B cell (primary cell): ENCODE data around the gene PNMA6A. TPM values are rescaled to one million over a fixed set of nuclear protein-coding genes. Genes with fewer than 3 reads are reported as not detected.

Experiments used
- ATAC-seq: fragments of 200-7000 bp; cut with Tn5 transposase; one replicate; pipeline ENCODE4 v1.10.0; 2021; ENCODE audit warnings: low read depth, mild to moderate bottlenecking, moderate number of reproducible peaks, moderate library complexity
- CTCF ChIA-PET: fragments of 350-600 bp; sonication (Branson Sonifier 250); formaldehyde crosslinking; loops from one replicate; lab custom pipeline; 2021; ENCODE audit warnings: antibody characterized with exemption, inconsistent platforms; lab: Charles Lee
- POLR2A ChIA-PET: fragments of 350-600 bp; sonication (Branson Sonifier 250); formaldehyde crosslinking; loops from one replicate; lab custom pipeline; 2021; ENCODE audit warnings: antibody characterized with exemption; lab: Charles Lee
- DNase-seq: peaks from one replicate; pipeline ENCODE4 v3.0.0; 2013
- H2AFZ ChIP-seq: 2 replicates; pipeline ENCODE4 v1.6.1; 2012; ENCODE audit warnings: mild to moderate bottlenecking, low read depth, low read length; ENCODE audit not compliant: insufficient read depth, poor library complexity, severe bottlenecking
- H3K27ac ChIP-seq, 2 donors: 1 replicate in 1 of 2; 2 replicates in 1 of 2; pipeline ENCODE4 v1.5.1; 2012 to 2013; ENCODE audit warnings: low read length in 2 of 2, mild to moderate bottlenecking in 2 of 2, moderate library complexity in 1 of 2
- H3K27me3 ChIP-seq, 4 experiments: fragments of 200-600 bp in 1 of 4; sonication (generic) in 1 of 4; replicated peaks in 1 of 4; 1 replicate in 2 of 4; 2 replicates in 2 of 4; pipeline versions ENCODE4 v1.6.1 to v1.7.0; 2013 to 2016; ENCODE audit warnings: low read length in 3 of 4, mild to moderate bottlenecking in 2 of 4, mixed read lengths in 1 of 4, moderate library complexity in 1 of 4; ENCODE audit not compliant: insufficient read depth in 4 of 4, control insufficient read depth in 3 of 4; ENCODE audit errors: control extremely low read depth in 1 of 4
- H3K36me3 ChIP-seq, 2 experiments: replicated peaks in 1 of 2; 1 replicate in 1 of 2; 2 replicates in 1 of 2; pipeline versions ENCODE4 v1.6.1 to v1.7.1; 2013; ENCODE audit warnings: low read length in 1 of 2; ENCODE audit not compliant: insufficient read depth in 2 of 2, control insufficient read depth in 1 of 2; ENCODE audit errors: control extremely low read depth in 1 of 2, extremely low read depth in 1 of 2
- H3K4me1 ChIP-seq, 2 donors: fragments of 200-600 bp in 1 of 2; sonication (generic) in 1 of 2; 1 replicate in 1 of 2; 2 replicates in 1 of 2; pipeline versions ENCODE4 v1.5.1 to v1.6.1; 2013 to 2017; ENCODE audit warnings: low read length in 2 of 2; ENCODE audit not compliant: control insufficient read depth in 2 of 2, insufficient read depth in 2 of 2
- H3K4me2 ChIP-seq: replicated peaks from 2 replicates; pipeline ENCODE3; 2012; ENCODE audit warnings: mild to moderate bottlenecking, low read depth, low read length; ENCODE audit not compliant: poor library complexity, severe bottlenecking
- H3K4me3 ChIP-seq, 5 experiments: fragments of 200-600 bp in 1 of 5; sonication (generic) in 1 of 5; 1 replicate in 3 of 5; 2 replicates in 2 of 5; pipeline versions ENCODE4 v1.5.1 to v1.7.0; 2011 to 2016; ENCODE audit warnings: low read length in 4 of 5, mild to moderate bottlenecking in 4 of 5, low read depth in 2 of 5, control low read depth in 1 of 5, moderate library complexity in 1 of 5; ENCODE audit not compliant: insufficient read depth in 1 of 5; ENCODE audit errors: control extremely low read depth in 1 of 5, extremely low read depth in 1 of 5
- H3K79me2 ChIP-seq: fragments of 200-600 bp; sonication (generic); one replicate; pipeline ENCODE4 v1.6.0; 2016; ENCODE audit warnings: low read length; ENCODE audit not compliant: control insufficient read depth, insufficient read depth
- H3K9ac ChIP-seq: fragments of 200-600 bp; sonication (generic); 2 replicates; pipeline ENCODE4 v1.6.1; 2017; ENCODE audit warnings: mild to moderate bottlenecking, low read length, moderate library complexity
- H3K9me3 ChIP-seq, 3 donors: one replicate each; pipeline versions ENCODE4 v1.6.1 to v1.7.1; 2013; ENCODE audit warnings: low read length in 2 of 3; ENCODE audit not compliant: control insufficient read depth in 2 of 3, insufficient read depth in 1 of 3; ENCODE audit errors: control extremely low read depth in 1 of 3
- H4K20me1 ChIP-seq: 2 replicates; pipeline ENCODE4 v1.6.0; 2012; ENCODE audit warnings: mild to moderate bottlenecking, low read length; ENCODE audit not compliant: insufficient read depth, control insufficient read depth, poor library complexity, severe bottlenecking
- H3K27ac Mint-ChIP-seq: one replicate; pipeline ENCODE4 v1.8.0; 2021; ENCODE audit warnings: mixed read lengths
- H3K27me3 Mint-ChIP-seq: one replicate; pipeline ENCODE4 v1.8.0; 2021; ENCODE audit warnings: mixed read lengths
- H3K4me1 Mint-ChIP-seq: one replicate; pipeline ENCODE4 v1.8.0; 2021; ENCODE audit warnings: mixed read lengths
- H3K4me3 Mint-ChIP-seq: one replicate; pipeline ENCODE4 v1.8.0; 2021; ENCODE audit warnings: mixed read lengths
- H3K9me3 Mint-ChIP-seq: one replicate; pipeline ENCODE4 v1.8.0; 2022; ENCODE audit warnings: mixed read lengths; ENCODE audit not compliant: insufficient read depth
- EZH2 ChIP-seq: IDR thresholded peaks from 2 replicates; pipeline ENCODE4 v1.6.1; 2012; ENCODE audit warnings: borderline replicate concordance, low read depth, mild to moderate bottlenecking, moderate library complexity, low read length; ENCODE audit not compliant: insufficient read depth, poor library complexity, severe bottlenecking
- WGBS: methylation state at CpG from one replicate; pipeline ENCODE4 v1.1.5; 2013; ENCODE audit warnings: missing lambda C conversion rate; ENCODE audit not compliant: insufficient coverage; 5-methylcytosine and 5-hydroxymethylcytosine counted together
- intact Hi-C: fragments of 100-400 bp; cut with micrococcal nuclease; formaldehyde crosslinking; loops from one replicate; pipeline ENCODE4 v1.10.0; 2022
- polyA plus RNA-seq: library from polyadenylated mRNA; depleted of rRNA; stranded (reverse); fragments of >200 nt; gene quantifications from 2 replicates; pipeline ENCODE4 v1.2.3, GENCODE V29; 2012
- total RNA-seq, 2 donors: library from RNA; stranded (reverse); fragments of 120-200 nt in 1 of 2; gene quantifications; 1 replicate in 1 of 2; 2 replicates in 1 of 2; pipeline versions ENCODE4 v1.2.3 to v1.2.4, GENCODE V29; 2013 to 2022
- TF ChIP-seq, protein P1 (sequence below): fragments of 200-600 bp; IDR thresholded peaks from one replicate; pipeline ENCODE4 v1.8.0; 2022; ENCODE audit warnings: antibody characterized with exemption, mild to moderate bottlenecking

The PNMA6A gene
- total and polyA plus RNA-seq, 2 donors (not counting 1 experiment from before 2014, with no cell fraction given): 0.12 to 0.20 TPM

DNA sequence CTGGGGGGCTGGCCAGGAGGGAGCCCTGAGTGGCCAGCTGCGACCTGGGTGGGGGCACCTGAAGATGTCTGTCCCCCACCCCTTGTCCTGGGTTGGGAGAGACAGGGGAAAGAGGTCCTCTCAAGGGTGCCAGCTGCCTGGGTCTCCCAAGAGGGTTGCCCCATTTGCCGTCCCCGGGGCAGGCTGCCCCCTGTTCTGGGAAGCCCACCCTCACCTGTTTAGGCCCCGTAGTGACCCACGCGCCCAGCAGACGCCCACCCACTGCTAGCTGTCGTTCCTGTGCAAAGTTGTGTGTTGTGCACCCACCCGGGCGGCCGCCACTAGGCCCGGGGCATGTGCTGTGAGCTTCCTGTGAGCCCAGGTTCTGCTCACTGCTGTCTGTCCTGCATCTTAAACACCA lies 41.5 kb upstream of the PNMA6A start:
- no peak overlapping the region for H3K4me2 ChIP-seq
- no peaks in the 10 kb centered on the region for H4K20me1 ChIP-seq
- no peak for ATAC-seq
- no peak overlapping the region for H3K4me3 ChIP-seq
- H3K4me1 ChIP-seq: peaks cover 0 to 13% of the 10 kb centered on the region in 2 donors
- no peak overlapping the region for H3K27ac ChIP-seq
- no peaks in the 10 kb centered on the region for H3K36me3 ChIP-seq
- Mint-ChIP-seq H3K9me3 (no peaks in the 10 kb centered on the region), H3K27ac (no peak overlapping the region), H3K27me3 (no peaks in the 10 kb centered on the region), H3K4me1 (peaks cover 11% of the 10 kb centered on the region), H3K4me3 (no peak overlapping the region)
- no peaks in the 10 kb centered on the region for H3K79me2 ChIP-seq
- peaks cover 0 to 6% (median 0%) of the 10 kb centered on the region in 3 donors for H3K9me3 ChIP-seq
- intact Hi-C loops: no loop called here
- no peak overlapping the region for H3K9ac ChIP-seq
- 99% methylated on average over 10 of the region's 12 CpGs for WGBS
- POLR2A ChIA-PET: interaction anchor here (0.6 kb wide), 1 partner anchor 89 kb away, joined by 3 read pairs; no protein-coding TSS in a partner anchor
- CTCF ChIA-PET: interaction anchor here (3.6 kb wide), 1 partner anchor 638 kb away, joined by 20 read pairs; no protein-coding TSS in a partner anchor
- no peaks in the 10 kb centered on the region for H3K27me3 ChIP-seq
- H2AFZ ChIP-seq: no peak overlapping the region
- TF ChIP-seq, protein P1, sequence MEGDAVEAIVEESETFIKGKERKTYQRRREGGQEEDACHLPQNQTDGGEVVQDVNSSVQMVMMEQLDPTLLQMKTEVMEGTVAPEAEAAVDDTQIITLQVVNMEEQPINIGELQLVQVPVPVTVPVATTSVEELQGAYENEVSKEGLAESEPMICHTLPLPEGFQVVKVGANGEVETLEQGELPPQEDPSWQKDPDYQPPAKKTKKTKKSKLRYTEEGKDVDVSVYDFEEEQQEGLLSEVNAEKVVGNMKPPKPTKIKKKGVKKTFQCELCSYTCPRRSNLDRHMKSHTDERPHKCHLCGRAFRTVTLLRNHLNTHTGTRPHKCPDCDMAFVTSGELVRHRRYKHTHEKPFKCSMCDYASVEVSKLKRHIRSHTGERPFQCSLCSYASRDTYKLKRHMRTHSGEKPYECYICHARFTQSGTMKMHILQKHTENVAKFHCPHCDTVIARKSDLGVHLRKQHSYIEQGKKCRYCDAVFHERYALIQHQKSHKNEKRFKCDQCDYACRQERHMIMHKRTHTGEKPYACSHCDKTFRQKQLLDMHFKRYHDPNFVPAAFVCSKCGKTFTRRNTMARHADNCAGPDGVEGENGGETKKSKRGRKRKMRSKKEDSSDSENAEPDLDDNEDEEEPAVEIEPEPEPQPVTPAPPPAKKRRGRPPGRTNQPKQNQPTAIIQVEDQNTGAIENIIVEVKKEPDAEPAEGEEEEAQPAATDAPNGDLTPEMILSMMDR: no peak
- TF ChIP-seq EZH2: no peak
- DNase-seq: no peak

DNA sequence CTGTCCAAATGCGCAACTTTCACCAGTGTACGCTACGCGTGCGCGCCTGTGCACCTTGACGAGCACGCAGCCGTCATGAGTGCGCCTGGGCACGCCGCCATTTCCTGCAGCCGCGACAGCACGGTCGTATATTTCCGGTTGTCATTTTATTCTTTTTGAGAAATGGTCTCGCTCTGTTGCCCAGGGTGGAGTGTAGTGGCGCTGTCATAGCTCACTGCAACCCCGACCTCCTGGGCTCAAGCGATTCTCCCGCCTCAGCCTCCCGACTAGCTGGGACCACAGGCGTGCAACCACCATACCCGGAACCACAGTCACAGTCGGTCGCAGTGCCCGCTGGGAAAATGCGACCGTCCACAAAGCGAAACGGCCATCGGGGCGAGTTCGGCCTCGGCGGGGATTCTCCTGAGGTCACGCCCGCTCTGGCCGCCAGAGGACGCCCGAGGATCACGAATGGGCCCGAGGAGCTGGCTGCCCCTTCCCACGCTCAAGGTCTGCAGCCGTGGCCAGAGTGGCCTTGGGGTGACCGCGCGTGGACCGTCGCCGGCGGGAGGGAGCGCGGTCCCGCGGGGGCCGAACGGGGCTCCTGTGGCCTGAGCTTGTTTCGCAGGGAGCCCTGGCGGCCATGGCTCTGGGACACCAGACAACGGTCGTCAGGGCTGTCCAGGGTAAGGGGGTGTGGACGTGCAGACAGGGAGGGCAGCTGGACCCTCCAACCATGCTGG lies 39.7 kb upstream of the PNMA6A start:
- Mint-ChIP-seq H3K4me1 (peaks cover 11% of the 10 kb centered on the region), H3K27me3 (no peaks in the 10 kb centered on the region), H3K27ac (peak overlapping the region; percentile 96), H3K9me3 (no peaks in the 10 kb centered on the region), H3K4me3 (peak overlapping the region; percentile 93)
- POLR2A ChIA-PET: interaction anchor here (1.0 kb wide), 1 partner anchor 91 kb away, joined by 4 read pairs; no protein-coding TSS in a partner anchor
- H3K27ac ChIP-seq: peak overlapping the region; percentile 47 to 58
- H3K4me3 ChIP-seq: peak overlapping the region in 4 of 5 experiments; percentile 40 to 67 (median 56)
- peak overlapping the region; percentile 66 for H3K9ac ChIP-seq
- DNase-seq (peak; percentile 72), ATAC-seq (peak; percentile 84)
- WGBS: 14% methylated on average over 41 of the region's 64 CpGs
- H3K36me3 ChIP-seq: no peaks in the 10 kb centered on the region
- peak overlapping the region; percentile 77 for H2AFZ ChIP-seq
- H3K9me3 ChIP-seq: peaks cover 0 to 6% (median 0%) of the 10 kb centered on the region in 3 donors
- H3K4me1 ChIP-seq: peaks cover 0 to 13% of the 10 kb centered on the region in 2 donors
- H3K4me2 ChIP-seq: peak overlapping the region; percentile 74
- no peaks in the 10 kb centered on the region for H3K79me2 ChIP-seq
- CTCF ChIA-PET: interaction anchor here (0.8 to 3.6 kb wide), 14 partner anchors 9 to 636 kb away, joined by 3 to 20 read pairs (median 4); partner anchors contain the start of gene HAUS7
- intact Hi-C loops: no loop called here
- no peaks in the 10 kb centered on the region for H3K27me3 ChIP-seq
- no peaks in the 10 kb centered on the region for H4K20me1 ChIP-seq
- no peak for TF ChIP-seq EZH2
- TF ChIP-seq, protein P1: peak; percentile 81
